Activated CD4-positive, alpha-beta memory T cell treated with anti-CD3 and anti-CD28 coated beads for 36 hours (primary cell): ENCODE results near the gene RAB9A. TPM values are rescaled to one million over a fixed set of nuclear protein-coding genes. Genes with fewer than 3 reads are reported as not detected.

ENCODE experiments used
- CTCF ChIA-PET: fragments of 350-600 bp; sonication (Branson Sonifier 250); formaldehyde crosslinking; loops from one replicate; lab custom pipeline; 2021; ENCODE audit warnings: antibody characterized with exemption, inconsistent platforms; lab: Charles Lee
- POLR2A ChIA-PET: fragments of 350-600 bp; sonication (Branson Sonifier 250); formaldehyde crosslinking; loops from one replicate; lab custom pipeline; 2021; ENCODE audit warnings: antibody characterized with exemption; lab: Charles Lee
- DNase-seq: peaks from one replicate; pipeline ENCODE4 v3.0.0-alpha.2; 2020
- H3K27ac Mint-ChIP-seq: one replicate; pipeline ENCODE4 v1.8.0; 2021; ENCODE audit warnings: mixed read lengths
- H3K27me3 Mint-ChIP-seq: one replicate; pipeline ENCODE4 v1.8.0; 2021; ENCODE audit warnings: mixed read lengths
- H3K36me3 Mint-ChIP-seq: one replicate; pipeline ENCODE4 v1.8.0; 2021; ENCODE audit warnings: mixed read lengths
- H3K4me1 Mint-ChIP-seq: one replicate; pipeline ENCODE4 v1.8.0; 2021; ENCODE audit warnings: low read depth, mixed read lengths
- H3K4me3 Mint-ChIP-seq: one replicate; pipeline ENCODE4 v1.8.0; 2021; ENCODE audit warnings: mild to moderate bottlenecking, mixed read lengths
- H3K9me3 Mint-ChIP-seq: one replicate; pipeline ENCODE4 v1.8.0; 2021; ENCODE audit warnings: mixed read lengths
- intact Hi-C: fragments of 100-400 bp; cut with micrococcal nuclease; formaldehyde crosslinking; loops from one replicate; pipeline ENCODE4 v1.15.1; 2023
- total RNA-seq, 2 experiments: library from RNA; stranded (reverse); gene quantifications; one replicate each; pipeline ENCODE4 v1.2.3, GENCODE V29; 2021

Gene RAB9A
- total RNA-seq, 2 experiments from 2014 or later: 28.2 to 32.1 TPM

GRCh38 chrX:13750812-13751211 lies 61.9 kb downstream of the RAB9A start:
- Mint-ChIP-seq H3K9me3 (no peaks in the 10 kb centered on the region), H3K27me3 (no peaks in the 10 kb centered on the region), H3K4me1 (peaks cover 40% of the 10 kb centered on the region), H3K4me3 (no peak overlapping the region), H3K27ac (no peak overlapping the region), H3K36me3 (peaks cover 24% of the 10 kb centered on the region)
- no peak for DNase-seq
- CTCF ChIA-PET: interaction anchor here (0.6 to 2.9 kb wide), 8 partner anchors 16 to 1139 kb away, joined by 3 to 8 read pairs (median 3); partner anchors contain the start of genes OFD1 and TRAPPC2
- intact Hi-C loops: loop anchor here (1.0 kb wide), 1 partner anchor 281 kb away; no protein-coding TSS in a partner anchor
- POLR2A ChIA-PET: no interaction called here

GRCh38 chrX:13752141-13752540 lies 63.2 kb downstream of the RAB9A start:
- H3K27me3 Mint-ChIP-seq: no peaks in the 10 kb centered on the region
- intact Hi-C loops: no loop called here
- peaks cover 15% of the 10 kb centered on the region for H3K36me3 Mint-ChIP-seq
- ChIA-PET CTCF (interaction anchor here (0.6 to 2.9 kb wide), 4 partner anchors 18 to 1305 kb away, joined by 3 to 8 read pairs (median 4); partner anchors contain the start of genes OFD1 and TRAPPC2), POLR2A (no interaction called here)
- no peak overlapping the region for H3K4me3 Mint-ChIP-seq
- DNase-seq: no peak
- no peaks in the 10 kb centered on the region for H3K9me3 Mint-ChIP-seq
- no peak overlapping the region for H3K27ac Mint-ChIP-seq
- peaks cover 40% of the 10 kb centered on the region for H3K4me1 Mint-ChIP-seq

- H3K4me3 Mint-ChIP-seq: no peak overlapping the region
- peaks cover 10% of the 10 kb centered on the region for H3K36me3 Mint-ChIP-seq
- CTCF ChIA-PET: interaction anchor here (0.6 to 2.9 kb wide), 4 partner anchors 18 to 1305 kb away, joined by 3 to 8 read pairs (median 4); partner anchors contain the start of genes OFD1 and TRAPPC2
- DNase-seq: no peak
- no peaks in the 10 kb centered on the region for H3K9me3 Mint-ChIP-seq
- H3K27ac Mint-ChIP-seq: no peak overlapping the region
- intact Hi-C loops: no loop called here
- H3K27me3 Mint-ChIP-seq: no peaks in the 10 kb centered on the region
- POLR2A ChIA-PET: no interaction called here
- peaks cover 34% of the 10 kb centered on the region for H3K4me1 Mint-ChIP-seq
These were observed 63.7 kb downstream of the RAB9A start for GRCh38 chrX:13752646-13753045.

- intact Hi-C loops: no loop called here
- Mint-ChIP-seq H3K4me3 (no peak overlapping the region), H3K27ac (no peak overlapping the region), H3K36me3 (peaks cover 15% of the 10 kb centered on the region), H3K4me1 (peaks cover 36% of the 10 kb centered on the region), H3K9me3 (no peaks in the 10 kb centered on the region), H3K27me3 (no peaks in the 10 kb centered on the region)
- CTCF ChIA-PET: no interaction called here
- POLR2A ChIA-PET: no interaction called here
- no peak for DNase-seq
These were observed 65.8 kb downstream of the RAB9A start for GRCh38 chrX:13754765-13755164.

GRCh38 chrX:13755254-13755653 lies 66.3 kb downstream of the RAB9A start:
- H3K9me3 Mint-ChIP-seq: no peaks in the 10 kb centered on the region
- peaks cover 15% of the 10 kb centered on the region for H3K36me3 Mint-ChIP-seq

GRCh38 chrX:13756381-13756780 lies 67.5 kb downstream of the RAB9A start:
- no peak for DNase-seq
- peaks cover 16% of the 10 kb centered on the region for H3K36me3 Mint-ChIP-seq
- ChIA-PET POLR2A (no interaction called here), CTCF (no interaction called here)
- H3K27me3 Mint-ChIP-seq: no peaks in the 10 kb centered on the region
- intact Hi-C loops: no loop called here
- peaks cover 34% of the 10 kb centered on the region for H3K4me1 Mint-ChIP-seq
- H3K4me3 Mint-ChIP-seq: no peak overlapping the region
- H3K27ac Mint-ChIP-seq: no peak overlapping the region
- H3K9me3 Mint-ChIP-seq: no peaks in the 10 kb centered on the region

More at GRCh38 chrX:13755254-13755653, 66.3 kb downstream of the RAB9A start:
- intact Hi-C loops: no loop called here
- ChIA-PET POLR2A (no interaction called here), CTCF (no interaction called here)
- H3K4me1 Mint-ChIP-seq: peaks cover 39% of the 10 kb centered on the region
- no peaks in the 10 kb centered on the region for H3K27me3 Mint-ChIP-seq
- H3K4me3 Mint-ChIP-seq: no peak overlapping the region
- no peak for DNase-seq
- no peak overlapping the region for H3K27ac Mint-ChIP-seq

- no peaks in the 10 kb centered on the region for H3K27me3 Mint-ChIP-seq
- no peaks in the 10 kb centered on the region for H3K9me3 Mint-ChIP-seq
- no peak overlapping the region for H3K27ac Mint-ChIP-seq
- no peak overlapping the region for H3K4me3 Mint-ChIP-seq
- CTCF ChIA-PET: no interaction called here
- no peak for DNase-seq
- POLR2A ChIA-PET: no interaction called here
- intact Hi-C loops: no loop called here
- peaks cover 18% of the 10 kb centered on the region for H3K36me3 Mint-ChIP-seq
- peaks cover 23% of the 10 kb centered on the region for H3K4me1 Mint-ChIP-seq
These were observed 70.3 kb downstream of the RAB9A start for GRCh38 chrX:13759152-13759718.

Other genes with a start within 250 kb of the RAB9A start
- gene EGFL6, start 119.5 kb upstream of the RAB9A start, total RNA-seq: under 1 TPM; 0.58 to 0.64 TPM
- 1 to 10 TPM; 1.9 TPM for gene TCEANC, start 36.0 kb upstream of the RAB9A start, total RNA-seq
- gene TRAPPC2, start 45.5 kb downstream of the RAB9A start, total RNA-seq: 10 to 100 TPM; 14.1 to 16.1 TPM
- gene OFD1, start 45.6 kb downstream of the RAB9A start, total RNA-seq: 10 to 100 TPM; 24.5 to 30.9 TPM
- gene GPM6B, start 128.0 kb downstream of the RAB9A start, total RNA-seq: not detected